Activated CD8-positive, alpha-beta memory T cell treated with anti-CD3 and anti-CD28 coated beads, Interleukin-2, amount 50 U/mL, for 48 hours (primary cell): ENCODE measurements around the gene PSG7.
"Not testable (repeated sequence)": the region's sequence is repeated elsewhere in the genome, so short reads cannot be mapped to it uniquely, and the experiment has no call there.

Source experiments
- DNase-seq: peaks from one replicate; pipeline ENCODE4 v3.0.0-alpha.2; 2020

The PSG7 gene

DNA sequence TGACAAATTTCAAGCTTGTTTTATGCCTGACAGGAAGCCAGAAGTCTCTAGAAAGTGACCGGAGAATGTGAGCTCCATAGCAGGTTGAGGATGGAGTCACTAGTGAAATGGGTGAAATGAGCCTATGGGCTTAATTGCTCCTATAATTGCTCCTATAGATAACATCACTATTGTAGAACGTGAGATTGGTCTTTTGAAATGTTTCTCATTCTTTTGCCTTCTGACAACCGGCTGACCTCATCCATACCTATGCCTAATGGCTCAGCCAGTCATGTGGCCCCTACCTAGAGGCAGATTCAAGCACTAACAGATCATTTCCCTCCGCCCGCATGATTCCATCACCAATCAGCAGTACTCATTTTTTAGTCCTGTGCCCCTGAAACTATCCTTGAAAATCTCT lies 23.5 kb downstream of the PSG7 start:
- not testable (repeated sequence) for DNase-seq

DNA sequence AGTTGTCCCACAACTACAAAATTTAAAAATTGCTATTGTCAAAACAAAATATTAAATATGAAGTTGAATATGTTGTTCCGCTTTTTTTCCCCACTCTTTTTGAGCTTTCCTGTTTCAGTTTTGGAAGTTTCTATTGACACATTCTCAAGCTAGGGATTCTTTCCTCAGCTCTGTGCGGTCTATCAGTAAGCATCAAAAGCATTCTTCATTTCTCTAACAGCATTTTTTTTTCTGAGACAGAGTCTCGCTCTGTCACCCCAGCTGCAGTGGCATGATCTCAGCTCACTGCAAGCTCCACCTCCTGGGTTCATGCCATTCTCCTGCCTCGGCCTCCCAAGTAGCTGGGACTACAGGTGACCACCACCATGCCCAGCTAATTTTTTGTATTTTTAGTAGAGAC lies 24.1 kb downstream of the PSG7 start:
- not testable (repeated sequence) for DNase-seq

DNA sequence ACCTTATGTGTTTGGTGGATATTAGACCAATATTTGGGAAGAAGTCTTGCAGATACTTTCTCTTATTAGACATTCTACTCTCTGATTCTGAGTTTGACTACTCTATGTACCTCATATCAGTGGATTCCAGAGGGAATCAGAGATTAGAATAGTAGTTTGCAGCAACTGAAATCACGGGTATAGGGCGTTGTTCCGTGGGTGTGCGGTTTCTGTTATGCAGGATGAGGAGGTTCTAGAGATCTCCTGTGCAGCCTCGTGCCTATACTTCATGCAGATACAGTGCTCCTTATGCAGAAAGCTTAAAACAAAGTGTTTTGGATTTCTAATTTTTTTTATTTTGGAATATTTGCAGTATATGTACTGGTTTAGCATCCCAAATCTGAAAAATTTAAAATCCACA lies 25.3 kb downstream of the PSG7 start:
- not testable (repeated sequence) for DNase-seq

DNA sequence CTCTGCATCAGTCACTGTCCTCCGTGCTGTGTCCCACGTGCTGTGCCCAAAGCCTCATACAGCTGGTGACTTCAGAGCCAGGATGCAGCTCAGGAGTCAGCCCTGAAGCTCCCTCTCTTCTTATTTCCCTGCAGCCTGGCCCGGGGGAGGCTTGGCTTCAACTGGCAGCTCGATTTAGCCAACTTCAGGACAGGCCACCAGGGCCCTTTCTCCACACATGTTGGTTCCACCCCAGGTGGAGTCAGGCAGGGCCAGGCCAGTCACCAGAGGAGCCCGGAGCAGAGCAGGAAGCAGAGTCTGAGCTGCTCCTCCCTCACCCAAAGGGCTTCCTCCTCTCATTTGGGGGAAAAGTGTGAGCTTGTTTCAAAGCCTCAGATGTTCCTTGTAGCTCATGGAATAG lies 30.8 kb downstream of the PSG7 start:
- DNase-seq: not testable (repeated sequence)

DNA sequence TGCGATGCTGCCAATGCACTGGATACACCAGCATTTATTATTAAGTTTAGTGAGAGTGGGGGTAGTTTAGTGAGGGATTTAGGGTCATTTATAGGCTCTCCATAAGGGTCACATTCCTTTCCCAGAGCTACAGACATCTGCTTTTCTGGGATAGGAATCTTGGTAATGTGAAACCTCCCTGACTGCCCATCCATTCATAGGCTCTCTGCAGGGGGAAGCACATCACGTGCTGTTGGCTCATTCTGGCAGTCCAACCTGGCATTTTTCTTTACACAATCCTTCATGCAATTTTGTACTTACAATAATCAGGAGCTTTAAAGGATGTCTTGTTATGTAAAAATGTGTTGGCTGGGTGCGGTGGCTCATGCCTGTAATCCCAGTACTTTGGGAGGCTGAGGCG lies 36.4 kb downstream of the PSG7 start:
- DNase-seq: not testable (repeated sequence)

DNA sequence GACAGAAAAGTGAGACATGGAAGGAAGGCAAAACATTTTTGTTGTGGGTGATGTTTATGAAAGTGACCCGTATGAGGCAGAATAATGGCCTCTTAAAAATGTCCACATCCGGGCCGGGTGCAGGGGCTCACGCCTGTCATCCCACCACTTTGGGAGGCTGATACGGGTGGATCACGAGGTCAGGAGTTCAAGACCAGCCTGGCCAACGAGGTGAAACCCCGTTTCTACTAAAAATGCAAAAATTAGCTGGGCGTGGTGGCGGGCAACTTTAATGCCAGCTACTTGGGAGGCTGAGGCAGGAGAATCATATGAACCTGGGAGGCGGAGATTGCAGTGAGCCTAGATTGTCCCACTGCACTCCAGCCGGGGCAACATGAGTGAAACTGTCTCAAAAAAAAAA lies 37.3 kb downstream of the PSG7 start:
- DNase-seq: not testable (repeated sequence)

DNA sequence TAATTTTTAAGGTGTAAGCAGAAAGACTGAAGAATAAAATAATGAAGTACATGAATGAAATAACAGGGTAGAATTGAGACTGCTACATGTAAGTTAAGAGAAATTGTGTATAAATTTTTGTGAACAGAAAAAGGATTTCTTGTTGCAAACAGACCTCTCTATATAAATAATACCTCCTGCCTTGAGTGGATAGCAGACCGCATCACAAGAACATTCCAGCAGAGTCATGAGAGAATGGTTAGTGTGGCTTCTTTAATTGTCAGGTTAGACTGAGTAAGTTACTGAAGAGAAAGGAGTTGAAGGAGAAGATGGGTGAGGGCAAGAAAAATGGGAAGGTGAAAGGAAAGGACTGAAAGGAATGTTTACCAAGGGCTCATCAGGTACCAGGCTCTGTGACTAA lies 37.9 kb downstream of the PSG7 start:
- not testable (repeated sequence) for DNase-seq

DNA sequence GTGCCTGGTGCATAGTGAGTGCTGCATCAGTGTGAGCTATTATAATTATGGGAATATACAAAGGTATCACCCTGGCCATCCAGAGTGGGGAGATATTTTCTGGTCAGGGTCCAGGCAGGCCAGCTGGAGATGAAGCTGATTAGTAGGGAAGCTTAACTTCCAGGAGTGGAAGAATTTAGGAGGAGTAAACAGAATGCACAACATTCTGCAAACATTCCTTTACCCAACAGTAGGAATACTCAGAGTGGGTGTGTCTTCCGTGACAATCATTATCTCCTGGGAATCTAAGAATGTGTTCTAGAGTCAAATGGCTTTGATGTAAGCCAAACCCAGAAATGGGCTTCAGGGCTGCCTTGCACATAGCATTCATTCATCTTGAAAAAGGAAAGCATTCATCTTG lies 38.4 kb downstream of the PSG7 start:
- DNase-seq: not testable (repeated sequence)

DNA sequence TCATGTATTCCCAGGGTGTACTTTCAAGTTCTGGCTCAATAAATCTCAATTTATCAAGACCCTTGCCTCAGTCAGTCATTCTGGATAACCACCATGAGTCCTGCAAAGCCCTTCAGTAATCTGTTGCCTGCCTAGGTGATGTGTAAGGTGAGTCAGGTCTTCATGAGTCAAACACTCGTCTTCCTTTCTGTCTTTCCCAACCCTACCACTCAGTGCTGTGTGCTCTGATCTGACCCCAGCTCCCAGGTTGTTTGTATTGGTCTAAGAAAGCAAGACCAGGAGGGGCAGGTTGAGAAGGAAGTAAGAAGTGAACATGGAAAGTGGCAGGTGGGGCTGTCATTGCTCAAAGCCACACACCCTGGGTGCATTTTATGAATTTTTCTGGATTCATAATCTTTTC lies 39.3 kb downstream of the PSG7 start:
- DNase-seq: not testable (repeated sequence)

DNA sequence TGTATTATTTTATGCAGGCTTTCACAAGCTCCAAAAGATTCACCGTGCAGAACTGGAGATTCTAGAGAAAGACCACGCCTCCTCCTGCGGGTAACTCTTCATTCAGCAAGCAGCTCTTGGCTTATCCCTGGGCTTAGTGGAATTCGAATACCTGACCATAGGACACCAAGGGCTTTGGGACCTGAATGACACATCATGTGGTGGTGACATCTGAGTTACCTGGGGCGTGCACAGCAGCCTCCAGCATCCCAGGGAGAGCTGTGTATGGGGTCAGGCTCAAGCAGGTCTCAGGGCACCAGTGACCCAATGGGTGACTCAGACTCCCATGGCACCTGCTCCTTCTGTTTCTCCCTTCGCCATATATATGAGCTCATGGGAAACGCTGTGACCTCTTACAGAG lies 46.6 kb downstream of the PSG7 start:
- DNase-seq: not testable (repeated sequence)

DNA sequence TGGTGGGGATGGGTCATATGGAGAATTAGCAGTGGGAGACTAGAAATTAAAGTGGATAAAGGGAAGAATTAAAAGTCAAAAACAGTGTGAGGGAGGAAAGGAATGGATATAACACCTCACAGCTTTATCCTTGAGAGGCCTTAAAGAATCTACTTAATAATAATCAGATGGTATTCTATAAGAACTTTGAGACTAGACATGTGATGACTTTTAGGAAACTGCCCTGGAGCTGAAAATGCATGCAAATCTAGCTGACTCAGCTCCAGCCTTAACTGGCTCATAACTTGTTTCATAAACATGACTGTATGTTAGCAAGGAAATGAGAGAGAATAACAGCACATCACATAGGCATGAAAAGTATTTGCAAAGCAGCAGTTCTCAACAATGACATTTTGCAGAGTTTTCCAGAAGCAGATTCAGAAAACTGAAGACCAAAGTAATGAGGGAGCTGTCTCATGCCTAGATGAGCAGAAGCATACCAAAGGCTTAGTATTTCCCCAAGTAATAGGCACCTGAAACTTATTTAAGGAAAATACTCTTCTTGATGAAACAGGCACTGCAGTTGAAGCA lies 49.0 kb downstream of the PSG7 start:
- DNase-seq: not testable (repeated sequence)

DNA sequence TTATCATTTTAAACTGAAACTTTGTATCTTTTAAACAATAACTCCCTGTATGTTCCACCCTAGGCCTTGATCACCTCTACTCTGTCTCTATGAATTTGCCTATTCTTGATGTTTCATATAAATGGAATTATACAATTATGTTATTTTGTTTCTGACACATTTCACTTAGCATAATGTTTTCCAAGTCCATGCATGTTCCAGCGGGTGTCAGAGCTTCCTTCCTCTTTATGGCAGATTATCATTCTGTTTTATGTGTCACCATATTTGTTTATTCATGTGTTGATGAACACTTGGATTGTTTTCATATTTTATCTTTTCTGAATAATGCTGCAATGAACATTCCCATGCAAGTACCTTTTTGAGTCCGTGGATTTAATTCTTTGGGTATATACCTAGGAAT lies 54.3 kb downstream of the PSG7 start:
- not testable (repeated sequence) for DNase-seq

DNA sequence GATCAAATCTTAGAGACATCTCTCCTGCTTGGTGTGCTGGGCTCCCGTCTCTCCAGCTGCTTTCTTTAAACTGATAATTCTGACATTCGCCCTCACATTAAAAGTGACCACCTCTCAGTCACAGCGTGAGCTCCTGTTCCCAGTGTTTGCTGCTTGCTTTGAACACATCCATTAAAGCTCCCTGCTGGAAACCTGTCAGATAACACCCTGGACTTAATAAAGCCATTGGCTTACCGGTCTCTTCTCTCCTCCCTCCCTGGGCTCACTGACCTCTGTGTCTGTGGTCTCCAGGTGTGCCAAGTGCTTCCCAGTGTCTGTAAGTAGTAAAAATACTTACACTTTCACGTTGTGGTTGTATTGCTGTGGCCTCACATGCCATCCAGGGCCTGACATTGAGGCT lies 55.0 kb downstream of the PSG7 start:
- DNase-seq: not testable (repeated sequence)

DNA sequence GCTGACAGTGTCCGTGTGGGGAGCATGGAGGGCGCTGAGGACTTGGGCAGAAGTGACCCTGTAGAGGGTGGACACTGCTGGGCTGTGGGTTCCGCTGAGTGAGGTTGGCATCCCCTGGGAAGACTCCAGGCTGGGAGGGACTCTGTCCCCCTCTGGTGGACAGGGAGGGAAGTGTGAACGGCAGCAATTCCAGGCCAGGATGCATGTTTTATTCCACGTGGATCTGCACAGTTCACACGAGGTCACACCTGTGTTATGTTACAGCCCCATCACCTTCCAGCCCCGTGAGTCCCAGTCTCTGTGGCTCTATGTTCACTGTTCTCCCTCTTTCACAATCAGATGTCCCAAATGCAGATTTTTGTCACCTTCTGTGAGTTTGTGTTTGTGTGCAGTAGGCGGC lies 55.7 kb downstream of the PSG7 start:
- DNase-seq: not testable (repeated sequence)

DNA sequence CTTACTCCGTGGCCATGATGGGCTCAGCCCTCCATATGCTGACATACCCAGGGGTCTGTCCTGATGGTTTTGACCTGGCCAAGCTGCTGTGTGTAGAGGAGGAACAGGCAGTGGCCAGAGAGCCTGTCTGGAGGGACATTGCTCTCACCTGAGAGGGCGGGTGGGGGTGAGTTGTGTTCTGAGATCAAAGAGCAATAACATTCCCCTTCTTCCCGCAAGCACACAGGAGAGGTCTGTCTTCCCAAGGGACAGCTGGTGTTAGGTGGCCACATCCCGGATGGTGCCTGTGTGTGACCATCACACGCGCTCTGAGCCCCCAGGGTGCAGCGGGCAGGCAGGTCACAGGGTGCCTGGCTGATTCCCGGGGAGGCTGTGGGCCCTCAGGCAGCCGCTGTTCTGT lies 56.4 kb downstream of the PSG7 start:
- not testable (repeated sequence) for DNase-seq

DNA sequence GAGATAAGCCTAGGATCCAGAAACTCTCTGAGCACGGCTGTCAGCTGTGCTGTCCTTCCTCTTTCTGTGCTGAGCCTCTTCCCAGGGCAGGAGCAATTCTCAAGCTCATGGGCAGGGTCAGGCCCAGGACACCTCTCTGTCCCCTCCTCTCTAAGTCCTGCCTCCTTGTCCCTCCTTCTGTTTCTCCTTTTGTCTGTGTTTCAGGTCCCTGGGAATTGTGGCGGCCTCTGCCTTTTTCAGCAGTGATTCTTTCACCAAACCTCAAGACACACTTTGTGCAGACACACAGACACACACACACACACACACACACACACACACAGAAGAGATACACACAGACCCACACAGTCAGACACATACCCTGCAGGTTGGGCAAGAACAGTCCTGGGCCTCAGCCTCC lies 57.4 kb downstream of the PSG7 start, which contains the start of gene PSG1:
PSG1 (minus strand) TSS at position 101 of the 400 bp plus-strand sequence. CDS start 132 bp downstream, outside the sequence.
- no peak for DNase-seq

DNA sequence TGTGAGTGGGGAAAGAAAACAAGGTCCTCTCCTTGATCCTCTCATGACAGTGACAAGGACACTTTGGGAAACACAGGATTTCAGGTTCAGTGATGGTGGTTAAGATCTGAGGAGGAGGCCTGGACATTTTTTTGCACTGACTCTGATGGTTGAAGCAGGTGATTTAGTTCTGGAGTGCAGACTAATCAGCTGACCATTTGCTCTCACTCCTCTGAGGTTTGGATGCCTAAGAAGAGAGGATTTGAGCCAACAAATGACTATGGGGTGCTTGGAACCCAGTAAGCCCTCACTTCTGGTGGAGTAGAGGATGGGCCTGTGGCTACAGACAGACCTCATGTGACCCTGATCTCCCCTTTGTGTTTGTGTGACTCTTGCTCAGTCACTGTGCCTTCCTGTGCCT lies 60.4 kb downstream of the PSG7 start:
- DNase-seq: not testable (repeated sequence)

DNA sequence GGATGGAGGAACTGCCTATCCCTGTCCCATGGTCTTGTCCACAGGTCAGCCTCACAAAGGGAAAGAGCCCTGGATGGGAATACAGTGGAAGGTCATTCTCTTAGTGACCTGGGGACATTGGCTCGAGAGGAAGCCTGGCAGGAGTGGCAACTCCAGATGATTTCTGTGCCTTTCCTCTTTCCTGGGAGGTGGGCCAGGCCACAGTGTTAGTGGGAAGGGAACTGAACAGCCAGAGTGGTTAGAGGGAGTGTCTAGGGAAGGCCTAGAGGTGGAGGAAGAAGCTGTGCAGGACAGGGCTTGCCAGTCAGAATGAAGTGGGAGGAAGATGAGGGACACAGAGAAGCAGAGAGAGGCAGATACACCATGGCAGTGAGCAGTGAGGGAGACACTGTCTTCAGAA lies 61.1 kb downstream of the PSG7 start:
- not testable (repeated sequence) for DNase-seq

DNA sequence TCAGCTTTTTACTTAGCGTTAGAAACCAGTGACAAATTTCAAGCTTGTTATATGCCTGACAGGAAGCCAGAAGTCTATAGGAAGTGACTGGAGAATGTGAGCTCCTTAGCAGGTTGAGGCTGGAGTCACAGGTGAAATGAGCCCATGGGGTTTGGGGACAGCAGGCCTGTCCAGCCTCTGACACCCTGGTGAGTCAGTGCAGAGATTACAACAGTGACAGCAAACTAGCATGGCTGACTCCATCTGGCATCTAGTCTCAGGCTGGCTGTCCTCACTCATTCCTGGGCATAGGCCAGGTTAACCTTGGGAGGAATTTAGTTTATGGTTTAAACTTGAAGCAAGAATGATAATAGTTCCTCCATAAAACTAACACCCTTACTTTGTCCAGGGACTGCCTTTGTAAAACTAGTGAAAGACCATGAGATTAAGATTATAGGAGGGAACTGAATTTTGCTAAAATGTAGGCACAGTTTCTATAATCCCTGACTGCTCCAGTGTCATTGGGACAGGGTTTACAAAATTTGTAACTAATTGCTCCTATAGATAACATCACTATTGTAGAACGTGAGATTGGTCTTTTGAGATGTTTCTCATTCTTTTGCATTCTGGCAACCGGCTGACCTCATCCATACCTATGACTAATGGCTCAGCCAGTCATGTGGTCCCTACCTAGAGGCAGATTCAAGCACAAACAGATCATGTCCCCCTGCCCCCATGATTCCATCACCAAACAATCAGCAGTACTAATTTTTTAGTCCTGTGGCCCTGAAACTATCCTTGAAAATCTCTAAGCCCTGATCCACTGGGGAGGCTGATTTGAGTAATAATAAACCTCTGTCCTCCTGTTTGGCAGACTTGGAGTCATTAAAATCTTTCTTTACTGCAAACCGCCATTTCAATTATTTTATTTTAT lies 61.9 kb downstream of the PSG7 start:
- not testable (repeated sequence) for DNase-seq

DNA sequence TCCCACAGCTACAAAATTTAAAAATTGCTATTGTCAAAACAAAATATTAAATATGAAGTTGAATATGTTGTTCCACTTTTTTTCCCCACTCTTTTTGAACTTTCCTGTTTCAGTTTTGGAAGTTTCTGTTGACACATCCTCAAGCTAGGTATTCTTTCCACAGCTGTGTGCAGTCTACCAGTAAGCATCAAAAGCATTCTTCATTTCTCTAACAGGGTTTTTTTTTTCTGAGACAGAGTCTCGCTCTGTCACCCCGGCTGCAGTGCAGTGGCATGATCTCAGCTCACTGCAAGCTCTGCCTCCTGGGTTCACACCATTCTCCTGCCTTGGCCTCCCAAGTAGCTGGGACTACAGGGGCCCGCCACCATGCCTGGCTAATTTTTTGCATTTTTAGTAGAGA lies 62.9 kb downstream of the PSG7 start:
- DNase-seq: not testable (repeated sequence)
